Lower leg skin (tissue), 4 donors: ENCODE data around the gene CSGALNACT2. TPM values are rescaled to one million over a fixed set of nuclear protein-coding genes. Genes with fewer than 3 reads are reported as not detected.

Experiments
- DNase-seq, 2 donors: peaks; one replicate each; pipeline ENCODE4 v3.0.0-alpha.2; 2019; ENCODE audit warnings: low spot score in 2 of 2
- H3K4me3 ChIP-seq: fragments of 200-600 bp; sonication (generic); 2 replicates; pipeline ENCODE4 v1.5.1; 2017; ENCODE audit warnings: mild to moderate bottlenecking, low read depth; ENCODE audit not compliant: poor library complexity, severe bottlenecking
- CTCF ChIP-seq, 3 donors: fragments of 450-650 bp; IDR thresholded peaks; one replicate each; pipeline ENCODE4 v1.5.1; 2016; ENCODE audit warnings: antibody characterized with exemption in 3 of 3, mild to moderate bottlenecking in 3 of 3, moderate library complexity in 2 of 3
- POLR2A ChIP-seq, 2 donors: fragments of 450-650 bp; IDR thresholded peaks; one replicate each; pipeline ENCODE4 v1.6.1; 2016 to 2017; ENCODE audit warnings: antibody characterized with exemption in 2 of 2, mild to moderate bottlenecking in 1 of 2, moderate library complexity in 1 of 2
- WGBS, 2 donors: methylation state at CpG; one replicate each; pipeline ENCODE4 v1.1.5; 2018; 5-methylcytosine and 5-hydroxymethylcytosine counted together
- intact Hi-C: fragments of 100-400 bp; cut with DNase I; formaldehyde crosslinking; loops from one replicate; pipeline ENCODE4 v1.15.0; 2023; ENCODE audit warnings: low total_unique reads
- total RNA-seq, 4 donors: library from RNA; depleted of rRNA; stranded (reverse); fragments of >200 nt; gene quantifications; one replicate each; pipeline ENCODE4 v1.1.0, GENCODE V29; 2016

Gene CSGALNACT2
- total RNA-seq, 4 donors from 2014 or later, result 12.9 to 16.7 (median 15.4) TPM

- H3K4me3 ChIP-seq, result no peak overlapping the region
- TF ChIP-seq POLR2A (IDR thresholded peaks at IDR 0.05) (no peak), CTCF (IDR thresholded peaks at IDR 0.05) (no peak)
- WGBS, 2 donors, result 67 to 80% methylated on average over 3 of the region's 3 CpGs
- DNase-seq, result no peak
- intact Hi-C loops, result no loop called here
These were observed 5.1 kb upstream of the CSGALNACT2 start for GRCh38 chr10:43132867-43133787.

- 84 to 87% methylated on average over 5 of the region's 5 CpGs for WGBS, 2 donors
- intact Hi-C loops, result no loop called here
- TF ChIP-seq POLR2A (IDR thresholded peaks at IDR 0.05) (no peak), CTCF (IDR thresholded peaks at IDR 0.05) (no peak)
- no peak overlapping the region for H3K4me3 ChIP-seq
- DNase-seq, result no peak
These were observed 3.9 kb upstream of the CSGALNACT2 start for GRCh38 chr10:43134126-43134905.

- WGBS, 2 donors, result 84 to 97% methylated on average over 5 of the region's 5 CpGs
- no peak for DNase-seq
- TF ChIP-seq CTCF (IDR thresholded peaks at IDR 0.05) (no peak), POLR2A (IDR thresholded peaks at IDR 0.05) (no peak)
- H3K4me3 ChIP-seq, result no peak overlapping the region
- intact Hi-C loops, result no loop called here
These were observed 3.2 kb upstream of the CSGALNACT2 start for GRCh38 chr10:43135064-43135463.

GRCh38 chr10:43135656-43136055, 2.6 kb upstream of the CSGALNACT2 start:
- intact Hi-C loops, result no loop called here
- WGBS, 2 donors, result 90% methylated on average over 2 of the region's 2 CpGs
- no peak for TF ChIP-seq POLR2A (IDR thresholded peaks at IDR 0.05)
- TF ChIP-seq CTCF (IDR thresholded peaks at IDR 0.05), result no peak

GRCh38 chr10:43136432-43136831, 1.8 kb upstream of the CSGALNACT2 start:
- TF ChIP-seq POLR2A (IDR thresholded peaks at IDR 0.05), result no peak
- TF ChIP-seq CTCF (IDR thresholded peaks at IDR 0.05), result no peak
- 91 to 96% methylated on average over 5 of the region's 5 CpGs for WGBS, 2 donors
- no peak overlapping the region for H3K4me3 ChIP-seq
- intact Hi-C loops, result no loop called here
- no peak for DNase-seq

More at GRCh38 chr10:43135656-43136055, 2.6 kb upstream of the CSGALNACT2 start:
- no peak overlapping the region for H3K4me3 ChIP-seq
- DNase-seq, result no peak
